GM19324 (cell line): ENCODE measurements around the gene DAB2.
A peak's percentile ranks its signal among the peaks of the same experiment; 100 is the strongest.

Source experiments
- ATAC-seq: cut with Tn5 transposase; IDR thresholded peaks from one replicate; pipeline ENCODE4 v1.9.1; 2021; ENCODE audit warnings: mild to moderate bottlenecking, moderate library complexity; ENCODE audit not compliant: unreplicated experiment, low FRiP score

Gene DAB2

GRCh38 chr5:39448506-39449128 lies 23.8 kb upstream of the DAB2 start:
- ATAC-seq = no peak

GRCh38 chr5:39447968-39448367 lies 23.2 kb upstream of the DAB2 start:
- ATAC-seq = no peak

DNA sequence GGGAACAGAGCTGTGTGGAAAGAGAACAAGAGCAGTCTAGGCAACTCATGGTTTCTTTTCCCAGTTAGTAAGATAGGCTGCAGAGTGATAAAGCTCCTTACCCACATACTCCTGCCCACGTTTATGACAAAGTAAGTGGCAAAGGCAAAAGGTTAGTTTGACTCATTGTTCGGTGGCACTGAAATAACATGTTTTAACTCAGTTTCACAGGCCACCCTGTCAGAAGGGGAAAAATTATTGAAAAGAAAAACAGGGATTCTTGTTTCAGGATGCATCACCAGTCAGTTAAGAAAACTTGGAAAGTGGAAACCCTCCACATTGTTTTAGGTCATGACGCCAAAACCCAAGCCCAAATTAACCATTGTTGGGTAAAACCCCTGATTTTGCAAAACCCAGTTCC lies 22.3 kb upstream of the DAB2 start:
- ATAC-seq = no peak

DNA sequence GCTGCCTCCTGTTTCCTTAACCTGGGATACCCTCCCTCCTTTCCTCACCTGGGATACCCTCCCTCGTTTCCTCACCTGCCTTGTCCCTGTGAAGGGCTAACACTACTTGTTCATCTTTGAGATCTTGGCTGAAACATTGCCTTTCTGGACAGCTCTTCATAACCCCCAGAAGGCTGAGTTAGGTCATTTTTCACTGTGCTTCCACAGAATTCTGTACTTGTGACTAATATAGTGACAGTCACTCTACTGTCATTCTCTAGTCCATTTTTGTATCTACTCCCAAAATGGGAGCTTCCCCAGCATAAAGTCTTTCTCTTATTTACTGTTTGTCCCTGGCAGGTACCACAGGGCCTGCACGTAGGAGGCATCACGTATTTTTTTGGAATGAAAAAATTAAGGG lies 21.5 kb upstream of the DAB2 start:
- no peak for ATAC-seq

GRCh38 chr5:39443911-39444310 lies 19.1 kb upstream of the DAB2 start:
- no peak for ATAC-seq

DNA sequence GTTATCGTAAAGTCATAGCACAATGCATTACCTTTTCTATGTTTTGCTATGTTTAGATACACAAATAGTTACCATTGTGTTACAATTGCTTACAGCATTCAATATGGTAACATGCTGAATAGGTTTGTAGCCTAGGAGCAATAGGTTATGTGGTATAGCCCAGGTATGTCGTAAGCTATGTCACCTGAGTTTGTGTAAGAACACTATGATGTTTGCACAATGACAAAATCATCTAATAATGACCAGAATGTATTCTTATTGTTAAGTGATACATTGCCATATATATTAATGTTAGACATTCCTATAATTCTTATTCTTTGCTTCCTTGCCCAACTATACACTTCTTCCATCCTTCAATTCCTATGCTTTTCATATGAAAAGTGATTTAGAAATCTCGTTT lies 18.2 kb upstream of the DAB2 start:
- ATAC-seq = no peak

DNA sequence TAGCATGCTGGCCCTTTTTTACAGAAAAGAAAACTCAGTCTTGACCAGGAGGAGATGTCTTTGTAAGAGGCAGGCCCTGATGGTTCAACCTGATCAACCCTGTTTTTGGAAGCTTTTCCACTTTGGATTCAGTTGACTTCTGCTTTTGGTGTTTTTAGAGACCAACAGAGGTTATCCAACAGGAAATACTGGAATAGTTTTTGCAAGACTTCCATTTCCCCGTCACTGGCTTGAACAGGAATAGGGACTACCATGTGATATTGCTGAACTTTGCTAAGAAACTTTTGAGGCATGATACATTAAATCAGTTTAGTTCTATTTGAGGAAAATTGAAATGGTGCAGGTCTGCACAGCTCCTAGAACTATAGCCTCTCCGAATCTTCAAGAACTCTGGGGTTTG lies 17.1 kb upstream of the DAB2 start:
- ATAC-seq = no peak

DNA sequence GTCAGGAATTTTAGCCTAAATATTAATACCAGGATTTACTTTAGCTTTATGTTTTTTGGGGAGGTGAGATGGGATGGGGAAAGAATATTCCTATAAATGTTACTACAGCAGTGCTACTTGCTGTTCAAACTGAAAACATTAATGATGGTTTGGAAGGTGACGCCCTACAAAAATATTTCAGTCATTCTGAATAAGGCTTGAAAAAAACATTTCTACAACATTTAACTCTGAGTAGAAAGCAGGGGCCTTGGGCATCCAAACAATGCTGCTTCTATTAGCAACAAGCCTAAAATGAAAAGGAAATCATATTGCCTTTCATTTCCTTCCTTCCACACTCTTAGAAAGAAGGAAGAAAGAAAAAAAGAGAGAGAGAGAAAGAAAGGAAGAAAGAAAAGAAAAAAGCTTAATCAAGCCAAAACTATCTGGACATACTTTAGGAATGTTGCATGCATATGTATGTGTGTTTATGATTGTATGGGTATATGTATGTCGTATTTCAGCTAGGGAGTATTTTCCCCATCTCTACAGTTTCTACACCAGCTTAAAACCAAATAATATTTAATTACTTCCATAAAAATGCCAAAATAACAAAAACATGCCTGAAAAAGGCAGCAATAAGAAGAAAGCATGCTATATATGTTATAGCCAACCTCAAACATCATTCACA lies 16.3 kb upstream of the DAB2 start:
- no peak for ATAC-seq

DNA sequence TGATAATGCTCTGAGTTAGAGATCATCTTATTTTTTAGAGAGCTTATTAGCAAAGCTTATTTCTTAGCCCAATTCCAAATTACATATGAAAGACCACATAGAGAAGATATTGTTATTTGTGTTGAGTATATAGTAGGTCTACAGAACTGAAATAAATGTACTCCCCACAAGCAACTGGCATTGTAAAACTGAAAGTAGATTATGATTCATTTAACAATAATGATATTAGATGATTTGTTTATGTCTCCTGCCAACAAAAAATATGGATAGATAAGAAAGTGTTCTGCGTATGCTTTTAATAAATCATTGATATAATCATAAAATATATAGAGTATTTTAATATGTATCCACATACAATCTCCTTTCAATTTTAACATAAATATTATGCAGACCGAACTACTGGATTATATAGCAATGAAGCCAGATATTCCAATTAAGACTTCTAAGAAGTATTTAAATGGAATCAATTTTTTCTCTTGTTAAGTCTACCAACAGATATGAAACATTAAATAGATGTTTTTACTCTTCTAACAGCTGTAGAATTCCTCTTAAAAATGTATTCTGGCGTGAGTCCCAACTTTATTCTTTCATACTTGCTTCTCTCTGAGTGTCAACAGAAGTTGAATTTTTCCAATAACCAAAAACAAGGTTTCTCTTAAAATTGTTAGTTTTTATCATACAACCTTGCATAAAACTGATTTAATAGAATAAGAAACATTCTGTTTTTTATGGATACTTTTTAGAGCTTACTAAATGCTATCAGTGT lies 15.6 kb upstream of the DAB2 start:
- ATAC-seq = no peak

GRCh38 chr5:39439582-39440162 lies 14.9 kb upstream of the DAB2 start:
- ATAC-seq = no peak

DNA sequence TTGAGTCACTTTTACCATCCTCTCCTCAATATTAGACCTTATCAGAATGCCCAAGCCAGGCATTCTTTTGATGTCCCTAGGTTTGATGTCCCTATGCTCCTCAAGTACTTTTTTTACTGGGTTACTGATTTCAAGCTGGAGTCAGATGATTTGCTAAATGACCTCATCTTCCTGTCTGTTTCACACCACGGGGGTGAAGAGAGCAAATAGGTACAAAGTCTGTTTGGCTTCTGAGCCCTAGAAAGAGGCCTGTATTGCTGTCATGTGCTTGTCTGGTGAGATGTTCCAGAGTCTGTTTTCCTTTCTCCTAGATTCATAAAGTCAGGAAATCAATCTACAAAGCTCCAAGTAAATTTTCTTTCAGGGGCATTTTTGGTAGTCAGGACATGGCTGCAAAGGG lies 12.7 kb upstream of the DAB2 start:
- ATAC-seq = peak; percentile 74

GRCh38 chr5:39433848-39434247 lies 9.1 kb upstream of the DAB2 start:
- ATAC-seq = no peak

DNA sequence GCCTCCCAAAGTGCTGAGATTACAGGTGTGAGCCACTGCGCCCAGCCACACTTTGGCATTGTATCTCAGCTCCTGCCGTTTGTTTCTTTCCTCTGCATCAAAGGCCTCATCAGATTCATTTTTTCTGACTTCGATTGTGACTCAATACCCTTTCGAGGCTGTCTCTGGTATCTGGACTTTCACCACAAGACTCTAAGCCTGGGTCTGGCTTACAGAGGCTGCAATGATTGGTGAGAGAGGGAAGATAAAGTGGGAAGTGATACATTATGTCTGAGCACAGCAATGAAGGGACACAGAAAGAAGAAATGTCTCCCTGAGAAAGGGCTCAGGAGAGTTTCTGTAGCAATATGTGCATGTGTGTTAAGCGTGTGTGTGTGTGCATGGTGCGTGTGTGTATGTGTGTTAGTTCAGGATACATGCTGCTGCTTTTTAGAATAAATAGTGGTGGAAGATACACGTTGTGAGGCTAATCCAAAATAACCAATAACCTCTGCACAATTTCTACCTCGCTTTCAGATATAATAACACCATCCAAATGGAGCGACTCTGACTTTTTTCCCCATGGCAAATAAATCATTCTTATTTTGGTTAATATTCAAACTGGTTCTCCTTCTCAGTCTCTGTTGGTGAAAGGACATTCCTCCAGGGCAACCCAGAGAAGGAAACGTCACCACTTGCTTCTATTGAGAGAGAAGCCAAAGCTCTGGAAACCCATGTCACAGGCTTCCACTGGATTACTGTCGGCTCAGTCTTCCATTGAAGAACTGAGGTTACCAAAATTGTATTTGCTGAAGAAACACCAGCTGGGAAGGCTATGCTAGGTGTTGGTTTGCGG lies 8.1 kb upstream of the DAB2 start:
- no peak for ATAC-seq

GRCh38 chr5:39430461-39430860 lies 5.7 kb upstream of the DAB2 start:
- ATAC-seq = no peak

GRCh38 chr5:39428640-39429039 lies 3.9 kb upstream of the DAB2 start:
- no peak for ATAC-seq

- no peak for ATAC-seq
Observed at GRCh38 chr5:39427633-39428032, 2.9 kb upstream of the DAB2 start.

DNA sequence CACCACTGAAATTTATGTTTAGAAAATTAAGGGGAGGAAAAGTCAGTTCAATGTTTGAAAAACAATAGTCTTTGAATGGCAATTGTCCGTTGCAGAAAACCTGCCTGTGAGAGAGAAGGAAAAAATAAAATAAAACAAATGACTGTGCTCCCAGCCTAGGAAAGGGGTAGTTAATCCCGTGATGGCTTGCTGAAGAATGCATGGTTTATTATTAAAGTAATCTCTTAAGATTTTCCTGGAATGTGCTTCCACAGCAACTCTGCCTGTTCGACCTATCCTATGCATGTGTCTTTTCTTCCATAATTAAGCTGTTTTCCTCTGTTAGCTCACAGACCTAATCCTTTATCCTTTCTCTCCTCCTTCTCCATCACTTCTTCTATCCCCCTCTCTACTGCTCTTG lies 2.4 kb upstream of the DAB2 start:
- no peak for ATAC-seq

DNA sequence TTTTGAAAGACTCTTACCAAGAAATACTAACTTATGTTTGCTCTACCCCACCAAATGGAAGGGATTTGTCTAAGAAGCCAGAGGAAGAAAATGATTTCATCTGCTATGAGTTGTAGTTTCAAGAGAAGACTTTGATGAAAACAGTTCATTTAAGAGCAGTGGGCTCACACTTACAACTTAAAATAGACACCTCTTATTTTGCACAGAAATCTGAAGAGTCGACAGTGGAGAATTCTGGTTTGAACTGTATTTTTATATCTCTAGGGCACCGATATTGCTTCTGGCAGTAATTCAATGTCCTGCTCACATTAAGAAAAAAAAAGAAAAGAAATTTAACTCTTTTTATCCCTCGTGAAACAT lies 1.9 kb upstream of the DAB2 start:
- no peak for ATAC-seq

DNA sequence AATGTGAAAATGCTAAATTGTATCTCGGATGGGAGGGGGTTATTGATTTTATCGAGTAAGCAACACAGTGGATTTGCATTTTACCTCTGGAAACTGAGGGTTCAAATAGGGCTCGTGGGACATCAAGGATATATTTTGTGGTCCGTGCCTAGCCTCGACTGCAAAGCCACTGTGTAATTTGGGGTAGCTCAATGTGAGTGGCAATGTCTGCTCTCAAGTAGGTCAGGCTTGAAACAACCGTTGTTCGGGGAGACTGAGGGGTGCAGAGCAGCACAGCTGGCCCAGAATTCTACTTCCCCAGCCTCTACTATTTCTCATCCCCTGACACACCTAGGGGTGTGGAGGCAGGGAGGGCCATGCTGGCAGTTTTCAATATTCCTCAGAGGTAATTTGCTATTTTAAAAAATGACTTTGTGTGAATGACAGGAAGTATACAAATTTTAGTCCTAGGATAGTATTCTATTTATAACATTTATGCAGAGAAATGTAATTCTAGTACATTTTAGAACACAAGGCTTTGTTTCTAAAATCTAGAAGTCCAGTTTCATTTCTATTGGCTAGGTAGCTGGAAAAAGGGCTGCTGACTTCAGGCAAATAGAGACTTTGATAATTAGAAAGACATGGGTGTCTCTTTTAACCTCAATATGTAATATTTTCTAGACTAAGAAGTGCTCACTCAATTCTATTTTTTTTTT lies 1.4 kb upstream of the DAB2 start:
- ATAC-seq = no peak

DNA sequence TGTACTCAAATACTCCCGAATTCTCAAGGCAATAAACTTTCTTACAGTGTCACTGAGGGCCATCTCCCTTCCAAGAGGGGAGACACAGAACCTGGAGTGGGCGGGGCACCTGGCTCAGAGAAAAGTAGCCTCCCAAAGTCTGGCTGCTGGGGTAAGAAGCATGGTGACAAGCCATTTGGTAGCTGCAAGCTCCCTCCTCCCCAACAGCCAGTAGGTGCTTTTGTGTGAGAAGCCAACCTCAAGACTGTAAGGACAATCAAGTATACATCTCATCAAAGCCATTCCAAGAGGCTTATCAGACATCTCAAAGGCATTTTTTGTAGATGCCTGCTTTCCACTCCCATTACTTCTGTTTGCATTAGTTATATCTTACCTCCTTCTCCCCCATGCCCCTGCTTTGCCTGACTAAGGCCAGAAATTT lies 1.4 kb downstream of the DAB2 start:
- ATAC-seq = no peak
